ENCODE measurements around the gene GMPPB.

DNA sequence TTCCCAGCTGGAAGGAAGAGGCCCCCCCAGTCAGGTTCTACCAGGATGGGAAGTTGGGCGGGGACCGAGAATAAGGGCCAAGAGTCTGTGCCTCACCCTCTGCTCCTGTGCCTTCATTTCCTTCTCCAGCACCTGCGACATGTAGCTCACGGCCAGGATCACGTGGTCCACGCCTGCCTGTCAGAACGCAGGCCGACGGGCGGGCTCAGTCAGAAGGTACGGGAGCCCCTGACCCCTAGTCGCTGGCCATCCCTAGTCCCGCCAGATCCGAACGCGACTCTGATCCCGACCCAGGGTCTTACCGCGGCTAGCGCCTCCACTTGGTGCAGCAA lies 489 bp downstream of the GMPPB start:
- TF ChIP-seq RAD21 (IDR thresholded peaks at IDR 0.05 in 1 of 2, conservative IDR thresholded peaks at IDR 0.05 in 1 of 2; ENCODE audit: low read depth in 2 of 2, low read length in 2 of 2), result no peak
- no peak for TF ChIP-seq ZNF274 (IDR thresholded peaks at IDR 0.05; ENCODE audit: borderline replicate concordance, extremely low read depth, low read length)

All from H1 (cell line).